Neuronal stem cell (in vitro differentiated cells): Measurements from ENCODE around the gene TMEM14C.
"Not testable (repeated sequence)": the region's sequence is repeated elsewhere in the genome, so short reads cannot be mapped to it uniquely, and the experiment has no call there.

ENCODE experiments used
- DNase-seq: peaks from one replicate; pipeline ENCODE4 v3.0.0-alpha.2; 2013; ENCODE audit warnings: low spot score
- H2AFZ ChIP-seq: one replicate; pipeline ENCODE4 v1.6.1; 2013; ENCODE audit warnings: mild to moderate bottlenecking, low read length, inconsistent platforms
- H2AK5ac ChIP-seq: 2 replicates; pipeline ENCODE4 v1.6.1; 2013; ENCODE audit warnings: low read depth, mild to moderate bottlenecking, inconsistent platforms, low read length, moderate library complexity, mixed read lengths
- H2BK120ac ChIP-seq: 2 replicates; pipeline ENCODE4 v1.6.1; 2013; ENCODE audit warnings: low read depth, mild to moderate bottlenecking, inconsistent platforms, low read length, moderate library complexity, mixed read lengths
- H2BK12ac ChIP-seq: one replicate; pipeline ENCODE4 v1.6.1; 2013; ENCODE audit warnings: low read length, inconsistent platforms
- H2BK15ac ChIP-seq: 2 replicates; pipeline ENCODE4 v1.6.1; 2013; ENCODE audit warnings: mild to moderate bottlenecking, low read length, inconsistent platforms, mixed read lengths
- H2BK5ac ChIP-seq: one replicate; pipeline ENCODE4 v1.6.1; 2013; ENCODE audit warnings: inconsistent platforms, mild to moderate bottlenecking, low read length, moderate library complexity
- H3K14ac ChIP-seq: one replicate; pipeline ENCODE4 v1.6.1; 2013; ENCODE audit warnings: low read length, inconsistent platforms
- H3K18ac ChIP-seq: 2 replicates; pipeline ENCODE4 v1.6.1; 2013; ENCODE audit warnings: low read length, inconsistent platforms
- H3K23ac ChIP-seq: 2 replicates; pipeline ENCODE4 v1.6.1; 2013; ENCODE audit warnings: low read depth, mild to moderate bottlenecking, mixed read lengths, low read length, inconsistent platforms; ENCODE audit not compliant: poor library complexity
- H3K27ac ChIP-seq: replicated peaks from 3 replicates; pipeline ENCODE4 v1.5.1; 2013; ENCODE audit warnings: low read length, inconsistent platforms
- H3K27me3 ChIP-seq, 3 experiments: 2 replicates each; pipeline ENCODE4 v1.6.1; 2013; ENCODE audit warnings: low read length in 3 of 3, mild to moderate bottlenecking in 2 of 3, inconsistent platforms in 1 of 3, low read depth in 1 of 3, mixed read lengths in 1 of 3, moderate library complexity in 1 of 3; ENCODE audit not compliant: control insufficient read depth in 3 of 3, insufficient read depth in 3 of 3
- H3K36me3 ChIP-seq, 2 donors: replicated peaks in 1 of 2; 2 replicates each; pipeline ENCODE4 v1.6.1; 2013; ENCODE audit warnings: low read length in 2 of 2; ENCODE audit not compliant: control insufficient read depth in 2 of 2, insufficient read depth in 2 of 2
- H3K4ac ChIP-seq: 2 replicates; pipeline ENCODE4 v1.6.1; 2013; ENCODE audit warnings: inconsistent platforms, mild to moderate bottlenecking, low read length, moderate library complexity
- H3K4me1 ChIP-seq, 2 donors: 1 replicate in 1 of 2; 2 replicates in 1 of 2; pipeline ENCODE4 v1.6.1; 2013; ENCODE audit warnings: low read length in 2 of 2, low read depth in 1 of 2; ENCODE audit not compliant: control insufficient read depth in 2 of 2, insufficient read depth in 1 of 2
- H3K4me2 ChIP-seq: one replicate; pipeline ENCODE4 v1.6.1; 2013; ENCODE audit warnings: mild to moderate bottlenecking, low read length, inconsistent platforms; ENCODE audit not compliant: insufficient read depth, poor library complexity, severe bottlenecking
- H3K4me3 ChIP-seq, 2 donors: 2 replicates each; pipeline ENCODE4 v1.5.1; 2013; ENCODE audit warnings: low read length in 2 of 2, mild to moderate bottlenecking in 2 of 2, inconsistent platforms in 1 of 2, moderate library complexity in 1 of 2
- H3K79me1 ChIP-seq: one replicate; pipeline ENCODE4 v1.6.1; 2013; ENCODE audit warnings: low read depth, mild to moderate bottlenecking, inconsistent platforms, low read length, moderate library complexity
- H3K9ac ChIP-seq: one replicate; pipeline ENCODE4 v1.6.1; 2013; ENCODE audit warnings: mild to moderate bottlenecking, low read depth, low read length, inconsistent platforms; ENCODE audit not compliant: poor library complexity
- H3K9me3 ChIP-seq, 2 donors: replicated peaks in 1 of 2; 2 replicates each; pipeline versions ENCODE3 to v1.6.1; 2013; ENCODE audit warnings: low read length in 2 of 2, mild to moderate bottlenecking in 2 of 2, inconsistent platforms in 1 of 2, low read depth in 1 of 2, mixed read lengths in 1 of 2, moderate library complexity in 1 of 2; ENCODE audit not compliant: control insufficient read depth in 2 of 2, insufficient read depth in 1 of 2
- H4K8ac ChIP-seq: one replicate; pipeline ENCODE4 v1.6.1; 2013; ENCODE audit warnings: low read depth, mild to moderate bottlenecking, inconsistent platforms, low read length, moderate library complexity
- H4K91ac ChIP-seq: one replicate; pipeline ENCODE4 v1.6.1; 2013; ENCODE audit warnings: low read length, low read depth, mild to moderate bottlenecking, inconsistent platforms; ENCODE audit not compliant: poor library complexity
- WGBS, 2 donors: extraction: QIAGEN DNeasy Blood & Tissue Kit; methylation state at CpG; one replicate each; pipeline ENCODE4 v1.1.7; 2013; ENCODE audit warnings: missing lambda C conversion rate in 2 of 2, mixed read lengths in 1 of 2; ENCODE audit not compliant: insufficient read length in 2 of 2, insufficient replicate concordance in 1 of 2; ENCODE audit errors: extremely low coverage in 2 of 2; 5-methylcytosine and 5-hydroxymethylcytosine counted together

TMEM14C gene

DNA sequence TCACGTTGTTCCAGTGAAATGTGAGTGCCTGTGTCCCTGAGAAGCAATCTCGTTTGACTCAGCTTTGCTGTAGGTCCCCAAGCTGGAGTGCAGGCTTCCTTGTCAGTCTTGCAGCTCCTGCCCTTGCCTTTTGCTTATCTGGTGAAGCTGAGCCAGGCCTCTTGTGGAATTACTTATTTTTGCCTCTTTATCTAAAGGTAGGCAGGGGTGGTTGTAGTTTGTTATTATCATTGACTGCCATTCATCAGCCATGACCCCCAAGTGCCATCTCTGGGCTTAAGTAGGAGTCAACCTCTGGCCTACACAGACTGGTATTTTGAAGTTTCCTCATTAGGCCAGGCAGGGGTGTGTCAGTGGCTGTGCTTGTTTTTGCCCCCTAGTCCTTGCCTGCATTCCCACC is 26.9 kb downstream of the TMEM14C start:
- H3K4me1 ChIP-seq = peaks cover 11 to 14% of the 10 kb centered on the region in 2 donors
- no peak overlapping the region for H3K4me2 ChIP-seq
- H2BK120ac ChIP-seq = no peak overlapping the region
- no peak overlapping the region for H2AK5ac ChIP-seq
- no peak overlapping the region for H3K23ac ChIP-seq
- no peak overlapping the region for H3K18ac ChIP-seq
- H2BK5ac ChIP-seq = no peak overlapping the region
- no peak overlapping the region for H4K91ac ChIP-seq
- no peak overlapping the region for H3K9ac ChIP-seq
- H3K9me3 ChIP-seq = no peaks in the 10 kb centered on the region
- peaks cover 6% of the 10 kb centered on the region for H3K79me1 ChIP-seq
- no peak overlapping the region for H3K4ac ChIP-seq
- H3K27ac ChIP-seq = no peak overlapping the region
- H3K4me3 ChIP-seq = no peak overlapping the region
- no peak overlapping the region for H3K14ac ChIP-seq
- H2BK12ac ChIP-seq = no peak overlapping the region
- H3K27me3 ChIP-seq = no peaks in the 10 kb centered on the region
- no peak overlapping the region for H2AFZ ChIP-seq
- DNase-seq = no peak
- H3K36me3 ChIP-seq = peaks cover 21 to 61% of the 10 kb centered on the region in 2 donors
- no peak overlapping the region for H4K8ac ChIP-seq
- H2BK15ac ChIP-seq = no peak overlapping the region
- WGBS, 2 donors = no CpG with 5 or more reads among the region's 2 CpGs

DNA sequence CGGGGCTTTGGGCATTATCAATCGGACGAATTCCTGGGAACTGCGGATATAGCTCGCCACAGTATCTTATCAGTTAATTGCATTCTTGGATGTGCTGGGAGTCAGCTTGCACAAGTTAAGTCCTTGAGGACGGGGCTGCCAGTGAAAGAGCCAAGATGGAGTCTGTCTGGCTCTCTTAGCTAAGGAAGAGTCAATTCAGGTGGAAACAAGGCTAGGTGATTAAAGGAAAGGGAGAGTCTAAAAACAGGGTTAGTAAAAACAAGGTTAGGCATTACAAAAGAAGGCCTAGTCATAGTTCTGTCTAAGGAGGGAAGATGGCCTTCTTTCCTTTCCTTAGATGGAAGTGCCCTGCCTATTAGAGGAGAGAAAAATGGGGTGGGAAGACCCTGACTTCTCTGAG is 27.7 kb downstream of the TMEM14C start:
- H2BK120ac ChIP-seq, H2BK15ac ChIP-seq, H3K4me2 ChIP-seq, H3K14ac ChIP-seq, H3K27ac ChIP-seq, H3K4me3 ChIP-seq, H2AK5ac ChIP-seq, H3K18ac ChIP-seq, H2BK5ac ChIP-seq, DNase-seq, H3K9ac ChIP-seq, H3K4ac ChIP-seq, H2BK12ac ChIP-seq, H4K91ac ChIP-seq, H4K8ac ChIP-seq, H3K9me3 ChIP-seq, H2AFZ ChIP-seq, H3K79me1 ChIP-seq, H3K23ac ChIP-seq, H3K27me3 ChIP-seq: not testable (repeated sequence)
- WGBS, 2 donors = no CpG with 5 or more reads among the region's 6 CpGs
- H3K36me3 ChIP-seq = peaks cover 24 to 69% of the 10 kb centered on the region in 2 donors
- peaks cover 11 to 14% of the 10 kb centered on the region in 2 donors for H3K4me1 ChIP-seq

DNA sequence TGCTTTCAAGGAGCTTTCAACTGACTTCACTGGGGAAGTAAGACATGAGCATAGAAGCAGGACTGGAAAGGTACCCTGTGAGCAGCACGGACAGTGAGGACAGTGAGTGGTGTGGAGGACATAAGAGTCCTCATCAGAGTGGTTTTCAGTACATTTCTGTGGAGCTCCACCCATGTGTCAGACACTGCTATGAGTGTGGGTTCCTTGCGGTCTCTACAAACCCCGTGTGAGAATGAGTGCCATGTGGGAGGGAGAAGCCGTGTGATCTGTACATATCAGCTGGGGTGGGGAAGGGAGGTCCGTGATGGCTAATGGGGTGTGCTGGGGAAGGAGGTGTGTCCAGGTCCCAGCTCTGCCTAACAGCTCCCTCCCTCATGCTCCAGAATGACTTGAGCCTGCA is 28.9 kb downstream of the TMEM14C start:
- H2AFZ ChIP-seq, H3K27me3 ChIP-seq, H3K4ac ChIP-seq, H3K18ac ChIP-seq, H2BK5ac ChIP-seq, H3K23ac ChIP-seq, H3K27ac ChIP-seq, H4K91ac ChIP-seq, H3K4me3 ChIP-seq, H4K8ac ChIP-seq, DNase-seq, H3K9me3 ChIP-seq, H2BK12ac ChIP-seq, H3K9ac ChIP-seq, H2AK5ac ChIP-seq, H3K79me1 ChIP-seq, H2BK120ac ChIP-seq, H2BK15ac ChIP-seq, H3K14ac ChIP-seq, H3K4me2 ChIP-seq: not testable (repeated sequence)
- no CpG with 5 or more reads among the region's 5 CpGs for WGBS, 2 donors
- H3K4me1 ChIP-seq = peaks cover 11 to 14% of the 10 kb centered on the region in 2 donors
- peaks cover 27 to 81% of the 10 kb centered on the region in 2 donors for H3K36me3 ChIP-seq

- H3K4me2 ChIP-seq = no peak overlapping the region
- H3K9ac ChIP-seq = no peak overlapping the region
- H2AK5ac ChIP-seq = no peak overlapping the region
- no peak overlapping the region for H3K27ac ChIP-seq
- no peaks in the 10 kb centered on the region for H3K9me3 ChIP-seq
- H2AFZ ChIP-seq = no peak overlapping the region
- H3K4me1 ChIP-seq = no peaks in the 10 kb centered on the region
- no CpG with 5 or more reads among the region's 1 CpG for WGBS, 2 donors
- H3K36me3 ChIP-seq = peaks cover 31 to 91% of the 10 kb centered on the region in 2 donors
- no peak overlapping the region for H2BK12ac ChIP-seq
- H4K8ac ChIP-seq = no peak overlapping the region
- no peak overlapping the region for H2BK5ac ChIP-seq
- no peak overlapping the region for H4K91ac ChIP-seq
- no peak overlapping the region for H3K14ac ChIP-seq
- H3K18ac ChIP-seq = no peak overlapping the region
- H3K79me1 ChIP-seq = peaks cover 3% of the 10 kb centered on the region
- H3K27me3 ChIP-seq = no peaks in the 10 kb centered on the region
- H3K23ac ChIP-seq = no peak overlapping the region
- no peak overlapping the region for H2BK15ac ChIP-seq
- DNase-seq = no peak
- no peak overlapping the region for H3K4me3 ChIP-seq
- H3K4ac ChIP-seq = no peak overlapping the region
- no peak overlapping the region for H2BK120ac ChIP-seq
Measured at GRCh38 chr6:10756085-10756484, 33.2 kb downstream of the TMEM14C start.
